HUES64 (cell line): ENCODE results near the gene TSKU. TPM values are rescaled to one million over a fixed set of nuclear protein-coding genes. Genes with fewer than 3 reads are reported as not detected.
"Not testable (repeated sequence)": the region's sequence is repeated elsewhere in the genome, so short reads cannot be mapped to it uniquely, and the experiment has no call there.

ENCODE experiments used
- H3K27ac ChIP-seq: 2 replicates; pipeline ENCODE4 v1.7.0; 2013; ENCODE audit warnings: low read depth, low read length, inconsistent platforms
- H3K27me3 ChIP-seq: 2 replicates; pipeline ENCODE4 v1.6.1; 2013; ENCODE audit warnings: mild to moderate bottlenecking, low read length; ENCODE audit not compliant: insufficient read depth
- H3K36me3 ChIP-seq: 2 replicates; pipeline ENCODE4 v1.6.1; 2013; ENCODE audit warnings: mild to moderate bottlenecking, low read length; ENCODE audit not compliant: insufficient read depth
- H3K4me1 ChIP-seq: 2 replicates; pipeline ENCODE4 v1.6.1; 2013; ENCODE audit warnings: mild to moderate bottlenecking, low read length, moderate library complexity; ENCODE audit not compliant: insufficient read depth
- H3K4me3 ChIP-seq: 2 replicates; pipeline ENCODE4 v1.5.1; 2013; ENCODE audit warnings: mild to moderate bottlenecking, low read length, moderate library complexity
- H3K9ac ChIP-seq: 2 replicates; pipeline ENCODE4 v1.6.1; 2013; ENCODE audit warnings: mild to moderate bottlenecking, low read depth, low read length
- H3K9me3 ChIP-seq: 2 replicates; pipeline ENCODE4 v1.6.1; 2013; ENCODE audit warnings: low read depth, low read length; ENCODE audit not compliant: insufficient read depth
- whole genome bisulfite sequencing: fragments of 150-250, 120-280 bp; methylation state at CpG from one replicate; pipeline ENCODE4 v1.1.7; 2013; ENCODE audit warnings: missing lambda C conversion rate; 5-methylcytosine and 5-hydroxymethylcytosine counted together
- polyA plus RNA-seq, 2 experiments: library from polyadenylated mRNA; stranded (reverse); fragments of 50-300 nt; gene quantifications; one replicate each; pipeline ENCODE4 v1.2.3, GENCODE V29; 2013

TSKU gene, protein sequence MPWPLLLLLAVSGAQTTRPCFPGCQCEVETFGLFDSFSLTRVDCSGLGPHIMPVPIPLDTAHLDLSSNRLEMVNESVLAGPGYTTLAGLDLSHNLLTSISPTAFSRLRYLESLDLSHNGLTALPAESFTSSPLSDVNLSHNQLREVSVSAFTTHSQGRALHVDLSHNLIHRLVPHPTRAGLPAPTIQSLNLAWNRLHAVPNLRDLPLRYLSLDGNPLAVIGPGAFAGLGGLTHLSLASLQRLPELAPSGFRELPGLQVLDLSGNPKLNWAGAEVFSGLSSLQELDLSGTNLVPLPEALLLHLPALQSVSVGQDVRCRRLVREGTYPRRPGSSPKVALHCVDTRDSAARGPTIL
- 30.2 TPM for polyA plus RNA-seq (2013, experiment 1 of 2)
- 30.3 TPM for polyA plus RNA-seq (2013, experiment 2 of 2)

DNA sequence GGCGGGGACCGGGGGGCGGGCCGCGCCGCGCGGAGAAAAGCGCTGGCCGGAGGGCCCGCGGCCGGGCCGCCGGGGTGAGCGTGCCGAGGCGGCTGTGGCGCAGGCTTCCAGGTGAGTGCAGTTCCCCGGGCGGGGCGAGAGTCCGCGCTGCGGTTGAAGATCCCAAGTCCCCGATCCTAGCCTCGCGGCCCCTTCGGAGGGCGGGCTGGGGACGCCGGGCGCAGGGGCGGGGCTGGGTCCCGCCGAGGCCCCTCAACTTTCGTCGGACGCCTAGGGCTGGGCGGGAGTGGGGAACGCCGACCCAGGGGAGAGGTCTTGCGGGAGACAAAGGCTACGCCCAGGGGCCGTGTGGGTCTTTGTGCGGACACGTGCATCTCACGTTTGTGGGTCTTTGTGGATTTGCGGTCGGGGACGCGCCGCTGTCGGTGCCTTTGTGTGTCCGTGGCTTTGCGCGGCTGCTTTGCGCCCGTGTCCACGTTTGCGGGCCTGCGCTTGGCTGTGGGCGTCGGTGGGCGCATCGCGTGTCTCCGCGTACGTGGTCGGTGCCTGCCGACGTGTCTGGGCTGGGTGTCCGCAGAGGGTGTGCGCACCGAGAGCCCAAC lies at the start of gene TSKU:
TSKU (plus strand) TSS at position 63 of the 602 bp plus-strand sequence. CDS start 12,261 bp downstream, outside the sequence.
- WGBS, result under 1% methylated on average over 76 of the region's 76 CpGs
- Histone ChIP-seq H3K4me1 (peaks cover 37% of the 10 kb centered on the region), H3K27ac (peak within 1 kb of the TSS; percentile 98), H3K27me3 (no peaks in the 10 kb centered on the region), H3K4me3 (peak within 1 kb of the TSS; percentile 94), H3K9ac (peak within 1 kb of the TSS; percentile 96), H3K9me3 (peaks cover 9% of the 10 kb centered on the region), H3K36me3 (no peaks in the 10 kb centered on the region)

DNA sequence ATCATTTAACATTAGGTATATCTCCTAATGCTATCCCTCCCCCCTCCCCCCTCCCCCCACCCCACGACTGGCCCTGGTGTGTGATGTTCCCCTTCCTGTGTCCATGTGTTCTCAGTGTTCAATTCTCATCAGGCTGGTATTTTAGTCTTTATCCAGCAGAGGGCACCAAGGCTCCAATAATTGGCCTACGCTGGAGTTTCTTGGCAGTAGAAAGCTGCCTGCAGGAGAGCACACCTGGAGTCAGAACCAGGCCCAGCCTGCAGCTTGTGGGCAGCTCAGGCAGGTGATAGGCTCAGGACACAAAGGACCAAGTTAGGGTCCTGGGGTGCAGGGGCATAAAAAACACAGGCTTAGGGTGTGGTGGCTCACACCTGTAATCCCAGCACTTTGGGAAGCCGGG lies 49.2 kb upstream of the TSKU start:
- not testable (repeated sequence) for H3K27ac ChIP-seq, H3K9me3 ChIP-seq

DNA sequence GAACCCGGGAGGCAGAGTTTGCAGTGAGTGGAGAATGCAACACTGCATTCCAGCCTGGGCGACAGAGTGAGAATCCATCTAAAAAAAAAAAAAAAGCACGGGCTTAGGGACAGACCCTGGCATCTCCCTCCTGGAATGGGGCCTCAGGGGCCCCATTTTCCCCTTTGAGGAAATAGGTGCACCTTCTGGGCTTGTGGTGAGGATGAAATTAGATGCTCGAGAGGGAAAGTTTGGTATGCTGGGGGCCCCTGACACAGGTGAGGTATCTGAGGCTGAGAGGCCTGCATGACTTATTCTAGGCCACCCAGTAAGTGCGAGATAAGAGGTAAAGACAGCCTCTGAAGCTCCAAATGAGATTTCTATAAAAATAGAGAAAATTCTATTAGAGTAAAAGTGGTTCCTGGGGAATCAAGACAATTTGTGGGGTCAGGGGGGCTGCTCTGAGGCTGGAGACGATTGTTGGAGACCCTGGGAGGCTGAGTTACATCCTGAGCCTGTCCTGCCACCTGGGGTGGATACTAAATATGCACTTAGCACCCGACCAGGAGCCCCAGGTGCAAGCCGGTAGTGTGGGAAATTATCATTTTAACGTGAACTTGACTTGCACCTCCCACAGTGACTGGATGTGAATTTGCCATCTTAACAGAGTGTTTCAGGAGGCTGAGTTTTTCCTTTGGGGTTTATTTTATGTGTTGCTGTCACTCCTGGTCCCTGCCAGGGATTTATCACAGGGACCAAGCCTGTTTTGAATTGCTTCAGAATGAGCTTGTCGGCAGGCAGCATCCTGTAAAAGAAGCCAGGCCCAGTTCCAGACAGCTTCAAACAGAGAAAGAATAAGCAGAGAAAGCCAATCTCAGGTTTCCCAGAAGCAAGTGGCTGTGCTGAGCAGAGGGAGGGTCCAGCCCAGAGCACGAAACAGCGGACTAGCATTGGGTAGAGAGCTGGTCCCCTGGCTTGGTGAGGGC lies 48.4 kb upstream of the TSKU start:
- 51% methylated on average over 12 of the region's 12 CpGs for WGBS
- H3K4me3 ChIP-seq, result no peak overlapping the region
- H3K27ac ChIP-seq, result no peak overlapping the region; the same call in 1 of the 2 replicates
- no peaks in the 10 kb centered on the region for H3K9me3 ChIP-seq
- peaks cover 10% of the 10 kb centered on the region for H3K4me1 ChIP-seq
- no peaks in the 10 kb centered on the region for H3K36me3 ChIP-seq
- H3K9ac ChIP-seq, result no peak overlapping the region
- no peaks in the 10 kb centered on the region for H3K27me3 ChIP-seq

More for the DNA sequence above, 49.2 kb upstream of the TSKU start:
- H3K27me3 ChIP-seq, H3K9ac ChIP-seq, H3K36me3 ChIP-seq, H3K4me3 ChIP-seq: not testable (repeated sequence)
- WGBS, result 51% methylated on average over 2 of the region's 3 CpGs
- H3K4me1 ChIP-seq, result peaks cover 10% of the 10 kb centered on the region

DNA sequence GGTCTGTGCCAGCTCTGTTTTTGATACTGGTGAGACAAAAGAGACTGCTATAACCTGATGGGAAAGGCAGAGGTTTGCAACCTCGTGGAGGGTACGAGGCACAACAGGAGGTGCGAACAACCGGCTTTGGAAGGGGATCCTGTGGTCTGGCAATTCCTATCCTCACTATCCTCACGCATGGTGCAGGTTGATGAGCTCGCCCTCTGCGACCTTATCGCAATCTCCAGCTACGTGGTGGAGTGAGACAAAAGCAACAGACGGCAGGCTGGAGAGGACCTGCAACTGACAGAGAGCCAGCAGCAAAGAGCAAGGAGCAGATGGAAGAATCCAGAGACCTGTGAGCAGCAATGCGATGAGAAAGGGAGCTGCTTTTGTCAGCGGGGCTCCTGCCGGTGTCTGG lies 47.3 kb upstream of the TSKU start:
- no peaks in the 10 kb centered on the region for H3K36me3 ChIP-seq
- H3K4me3 ChIP-seq, result no peak overlapping the region
- H3K27me3 ChIP-seq, result no peaks in the 10 kb centered on the region
- no peak overlapping the region for H3K27ac ChIP-seq
- peaks cover 10% of the 10 kb centered on the region for H3K4me1 ChIP-seq
- no peaks in the 10 kb centered on the region for H3K9me3 ChIP-seq
- H3K9ac ChIP-seq, result no peak overlapping the region
- 78% methylated on average over 13 of the region's 13 CpGs for WGBS

DNA sequence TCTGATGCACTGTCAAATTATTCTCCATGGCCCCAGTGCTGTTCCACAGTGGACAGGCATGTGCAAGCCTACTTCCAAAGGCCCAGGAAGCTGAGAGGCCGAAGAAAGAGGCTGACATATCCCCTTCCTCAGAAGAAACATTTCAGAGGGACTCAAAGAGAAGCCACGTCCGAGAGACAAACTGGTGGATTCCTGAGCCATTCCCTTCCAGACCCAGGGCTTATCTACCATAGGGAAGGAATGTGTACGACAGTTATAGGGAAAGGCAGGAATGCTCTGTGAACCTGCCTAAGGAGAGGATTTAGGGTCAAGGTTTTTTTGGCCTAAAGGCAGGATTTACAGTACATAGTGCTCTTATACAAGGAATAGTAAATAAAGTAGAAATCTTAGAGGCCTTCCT lies 46.9 kb upstream of the TSKU start:
- H3K36me3 ChIP-seq, result no peaks in the 10 kb centered on the region
- H3K27ac ChIP-seq, result no peak overlapping the region
- H3K27me3 ChIP-seq, result no peaks in the 10 kb centered on the region
- peaks cover 10% of the 10 kb centered on the region for H3K4me1 ChIP-seq
- no peak overlapping the region for H3K9ac ChIP-seq
- no peak overlapping the region for H3K4me3 ChIP-seq
- 85% methylated on average over 4 of the region's 4 CpGs for WGBS
- H3K9me3 ChIP-seq, result no peaks in the 10 kb centered on the region

DNA sequence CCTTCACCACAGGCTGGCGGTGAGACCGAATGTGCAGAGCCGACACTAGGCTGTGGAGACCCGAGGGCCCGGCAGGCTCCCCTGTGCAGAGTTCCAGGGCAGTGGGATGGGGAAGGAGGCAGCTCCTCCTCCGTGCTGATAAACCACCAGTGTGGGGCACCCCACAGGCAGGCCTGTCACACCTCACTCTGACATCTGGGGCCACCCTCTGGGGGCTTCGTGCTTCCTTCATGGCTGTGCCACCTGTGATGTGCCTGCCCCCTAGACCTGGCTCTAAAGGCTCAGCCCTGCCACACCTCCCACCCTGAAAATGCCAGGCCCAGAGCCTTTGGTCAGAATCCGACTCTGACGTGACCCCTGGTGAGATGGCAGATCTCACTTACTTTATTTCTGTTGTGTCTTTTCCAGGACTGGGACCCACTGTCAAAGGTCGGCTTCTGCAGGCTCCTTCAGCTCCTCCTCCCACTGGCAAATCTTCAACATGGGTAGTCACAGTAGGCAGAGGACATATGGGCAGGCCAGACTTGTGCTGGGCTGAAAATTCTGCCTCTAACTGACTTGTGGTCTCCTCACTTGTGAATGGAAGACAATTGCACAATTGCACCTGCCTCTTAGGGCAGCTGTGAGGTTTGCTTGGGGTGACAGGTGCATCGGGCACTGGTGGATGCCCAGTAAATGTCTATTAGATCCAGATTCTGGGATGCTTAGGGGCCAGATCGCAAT lies 46.2 kb upstream of the TSKU start:
- Histone ChIP-seq H3K4me1 (peaks cover 10% of the 10 kb centered on the region), H3K9ac (no peak overlapping the region), H3K27ac (no peak overlapping the region), H3K4me3 (no peak overlapping the region), H3K9me3 (no peaks in the 10 kb centered on the region), H3K36me3 (no peaks in the 10 kb centered on the region), H3K27me3 (no peaks in the 10 kb centered on the region)
- 82% methylated on average over 12 of the region's 12 CpGs for WGBS

DNA sequence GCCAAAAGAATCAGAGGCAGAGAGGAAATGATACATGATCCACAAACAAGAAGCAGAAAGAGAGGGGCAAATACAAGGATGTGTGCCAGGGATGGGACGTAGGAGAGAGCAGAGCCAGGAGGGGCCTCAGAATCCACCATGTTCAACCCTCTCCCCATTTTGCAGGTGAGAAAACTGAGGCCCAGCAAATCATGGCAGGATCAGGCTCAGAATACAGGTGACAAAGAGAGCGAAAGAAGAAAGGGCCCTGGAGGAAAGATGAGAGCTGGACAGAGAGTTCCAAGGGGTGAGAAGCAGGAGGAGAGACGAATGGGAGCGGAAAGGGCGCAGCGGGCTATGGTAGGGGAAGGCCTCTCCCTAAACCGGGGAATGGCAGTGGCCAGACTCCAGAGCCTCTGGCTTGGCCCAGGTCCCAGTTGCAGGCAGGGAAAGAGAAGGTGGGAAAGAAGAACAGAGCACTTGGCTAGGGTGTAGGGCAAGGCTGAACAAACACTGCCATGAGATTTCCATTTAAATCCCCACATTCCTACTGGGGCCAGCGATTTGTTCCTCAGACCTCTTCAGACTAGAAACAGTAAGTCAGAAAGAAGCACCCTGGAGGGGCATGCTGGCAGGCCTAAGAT lies 44.4 kb upstream of the TSKU start:
- peaks cover 10% of the 10 kb centered on the region for H3K4me1 ChIP-seq
- no peaks in the 10 kb centered on the region for H3K27me3 ChIP-seq
- 89% methylated on average over 8 of the region's 8 CpGs for WGBS
- no peaks in the 10 kb centered on the region for H3K9me3 ChIP-seq
- no peak overlapping the region for H3K4me3 ChIP-seq
- H3K9ac ChIP-seq, result no peak overlapping the region
- no peak overlapping the region for H3K27ac ChIP-seq
- H3K36me3 ChIP-seq, result no peaks in the 10 kb centered on the region

DNA sequence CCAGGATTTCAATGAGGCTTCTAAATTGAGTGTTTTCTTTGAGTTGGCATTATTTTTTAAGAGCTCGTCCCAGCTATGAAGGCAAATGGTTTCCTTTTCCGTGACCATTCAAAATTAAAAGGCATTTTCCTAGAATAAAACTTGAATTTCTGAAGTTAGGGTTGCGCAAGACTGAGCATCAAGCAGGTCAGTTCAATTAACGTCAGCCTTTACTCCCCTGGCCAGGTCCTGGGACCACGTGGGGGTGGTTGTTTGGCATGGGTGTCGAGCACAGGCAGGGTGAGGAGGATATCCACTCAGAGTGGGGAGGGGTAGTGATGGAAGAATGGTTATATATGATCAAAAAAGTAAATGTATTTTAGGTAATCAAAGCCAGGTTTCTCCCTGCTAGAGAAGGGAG lies 43.4 kb upstream of the TSKU start:
- H3K36me3 ChIP-seq, result no peaks in the 10 kb centered on the region
- H3K9ac ChIP-seq, result no peak overlapping the region
- no peak overlapping the region for H3K4me3 ChIP-seq
- peaks cover 10% of the 10 kb centered on the region for H3K4me1 ChIP-seq
- no peak overlapping the region for H3K27ac ChIP-seq
- H3K27me3 ChIP-seq, result no peaks in the 10 kb centered on the region
- H3K9me3 ChIP-seq, result no peaks in the 10 kb centered on the region
- WGBS, result 83% methylated on average over 6 of the region's 6 CpGs

DNA sequence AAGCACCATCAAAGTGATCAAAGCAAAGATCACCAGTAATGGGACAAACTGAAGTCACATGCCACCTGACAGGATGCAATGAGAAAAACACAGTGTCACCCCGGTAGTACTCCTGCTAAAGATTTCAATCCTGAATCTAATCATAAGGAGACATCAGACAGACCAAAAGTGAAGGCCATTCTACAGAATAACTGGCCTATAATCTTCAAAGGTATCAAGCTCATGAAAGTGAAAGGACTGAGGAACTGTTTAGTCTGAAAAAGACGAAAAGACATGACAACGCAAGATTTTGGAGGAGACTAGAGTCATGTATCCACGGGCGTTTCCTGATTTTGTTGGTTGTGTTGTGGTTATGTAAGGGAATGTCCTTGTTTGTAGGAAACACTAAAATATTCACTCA lies 42.4 kb upstream of the TSKU start:
- WGBS, result 90% methylated on average over 5 of the region's 5 CpGs
- no peaks in the 10 kb centered on the region for H3K36me3 ChIP-seq
- H3K27me3 ChIP-seq, result no peaks in the 10 kb centered on the region
- H3K9ac ChIP-seq, result no peak overlapping the region
- H3K9me3 ChIP-seq, result no peaks in the 10 kb centered on the region
- peaks cover 4% of the 10 kb centered on the region; the same call in 1 of the 2 replicates for H3K4me1 ChIP-seq
- no peak overlapping the region for H3K27ac ChIP-seq
- H3K4me3 ChIP-seq, result no peak overlapping the region

DNA sequence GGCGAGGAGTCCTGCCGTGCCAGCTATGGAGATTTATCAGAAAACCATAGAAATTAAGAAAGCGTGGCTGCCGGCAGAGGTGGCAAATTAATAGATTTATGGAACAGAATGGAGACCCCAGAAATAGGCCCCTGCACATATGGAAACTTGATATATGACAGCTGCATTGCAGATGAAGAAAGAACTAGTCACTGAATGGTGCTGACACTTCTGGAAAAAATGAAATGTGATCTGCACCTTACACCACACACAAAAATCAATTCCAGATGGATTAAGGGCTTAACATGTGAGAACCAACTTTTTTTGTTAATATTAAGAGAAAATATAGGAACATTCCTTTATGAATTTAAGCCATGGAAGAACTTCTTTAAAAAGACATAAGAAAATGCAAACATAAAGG lies 40.3 kb upstream of the TSKU start:
- H3K4me1 ChIP-seq, result no peaks in the 10 kb centered on the region
- no peaks in the 10 kb centered on the region for H3K36me3 ChIP-seq
- 71% methylated on average over 4 of the region's 4 CpGs for WGBS
- H3K27ac ChIP-seq, result no peak overlapping the region
- no peak overlapping the region for H3K4me3 ChIP-seq
- no peaks in the 10 kb centered on the region for H3K9me3 ChIP-seq
- H3K27me3 ChIP-seq, result no peaks in the 10 kb centered on the region
- no peak overlapping the region for H3K9ac ChIP-seq
